Measurements from ENCODE around the gene ARL15. TPM values are rescaled to one million over a fixed set of nuclear protein-coding genes. Genes with fewer than 3 reads are reported as not detected.

The ARL15 gene
- total and polyA plus RNA-seq, 2 of the 8 experiments (the other 6 are each of a cell fraction or from before 2014, with no cell fraction given): 9.9 to 21.2 TPM

DNA sequence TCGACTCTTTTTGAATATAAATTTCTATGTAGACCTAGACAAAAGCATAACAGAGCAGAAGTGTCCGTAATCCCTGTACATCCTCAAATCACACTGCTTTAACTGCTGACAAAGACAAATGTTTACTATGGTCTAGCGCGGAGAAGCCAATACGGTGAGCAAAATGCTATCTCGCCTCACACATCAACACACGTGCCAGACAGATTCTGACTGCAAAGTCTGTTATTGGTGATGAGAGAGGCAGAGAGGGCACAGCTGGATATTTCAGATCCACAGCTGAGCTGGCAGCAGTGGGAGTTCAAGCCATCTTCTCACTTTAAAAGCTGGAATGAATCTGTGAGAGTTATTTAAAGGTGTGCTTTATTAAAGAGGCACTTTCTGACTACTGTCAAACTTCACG, 124.3 kb downstream of the ARL15 start (continued):
- TF ChIP-seq, protein P1, sequence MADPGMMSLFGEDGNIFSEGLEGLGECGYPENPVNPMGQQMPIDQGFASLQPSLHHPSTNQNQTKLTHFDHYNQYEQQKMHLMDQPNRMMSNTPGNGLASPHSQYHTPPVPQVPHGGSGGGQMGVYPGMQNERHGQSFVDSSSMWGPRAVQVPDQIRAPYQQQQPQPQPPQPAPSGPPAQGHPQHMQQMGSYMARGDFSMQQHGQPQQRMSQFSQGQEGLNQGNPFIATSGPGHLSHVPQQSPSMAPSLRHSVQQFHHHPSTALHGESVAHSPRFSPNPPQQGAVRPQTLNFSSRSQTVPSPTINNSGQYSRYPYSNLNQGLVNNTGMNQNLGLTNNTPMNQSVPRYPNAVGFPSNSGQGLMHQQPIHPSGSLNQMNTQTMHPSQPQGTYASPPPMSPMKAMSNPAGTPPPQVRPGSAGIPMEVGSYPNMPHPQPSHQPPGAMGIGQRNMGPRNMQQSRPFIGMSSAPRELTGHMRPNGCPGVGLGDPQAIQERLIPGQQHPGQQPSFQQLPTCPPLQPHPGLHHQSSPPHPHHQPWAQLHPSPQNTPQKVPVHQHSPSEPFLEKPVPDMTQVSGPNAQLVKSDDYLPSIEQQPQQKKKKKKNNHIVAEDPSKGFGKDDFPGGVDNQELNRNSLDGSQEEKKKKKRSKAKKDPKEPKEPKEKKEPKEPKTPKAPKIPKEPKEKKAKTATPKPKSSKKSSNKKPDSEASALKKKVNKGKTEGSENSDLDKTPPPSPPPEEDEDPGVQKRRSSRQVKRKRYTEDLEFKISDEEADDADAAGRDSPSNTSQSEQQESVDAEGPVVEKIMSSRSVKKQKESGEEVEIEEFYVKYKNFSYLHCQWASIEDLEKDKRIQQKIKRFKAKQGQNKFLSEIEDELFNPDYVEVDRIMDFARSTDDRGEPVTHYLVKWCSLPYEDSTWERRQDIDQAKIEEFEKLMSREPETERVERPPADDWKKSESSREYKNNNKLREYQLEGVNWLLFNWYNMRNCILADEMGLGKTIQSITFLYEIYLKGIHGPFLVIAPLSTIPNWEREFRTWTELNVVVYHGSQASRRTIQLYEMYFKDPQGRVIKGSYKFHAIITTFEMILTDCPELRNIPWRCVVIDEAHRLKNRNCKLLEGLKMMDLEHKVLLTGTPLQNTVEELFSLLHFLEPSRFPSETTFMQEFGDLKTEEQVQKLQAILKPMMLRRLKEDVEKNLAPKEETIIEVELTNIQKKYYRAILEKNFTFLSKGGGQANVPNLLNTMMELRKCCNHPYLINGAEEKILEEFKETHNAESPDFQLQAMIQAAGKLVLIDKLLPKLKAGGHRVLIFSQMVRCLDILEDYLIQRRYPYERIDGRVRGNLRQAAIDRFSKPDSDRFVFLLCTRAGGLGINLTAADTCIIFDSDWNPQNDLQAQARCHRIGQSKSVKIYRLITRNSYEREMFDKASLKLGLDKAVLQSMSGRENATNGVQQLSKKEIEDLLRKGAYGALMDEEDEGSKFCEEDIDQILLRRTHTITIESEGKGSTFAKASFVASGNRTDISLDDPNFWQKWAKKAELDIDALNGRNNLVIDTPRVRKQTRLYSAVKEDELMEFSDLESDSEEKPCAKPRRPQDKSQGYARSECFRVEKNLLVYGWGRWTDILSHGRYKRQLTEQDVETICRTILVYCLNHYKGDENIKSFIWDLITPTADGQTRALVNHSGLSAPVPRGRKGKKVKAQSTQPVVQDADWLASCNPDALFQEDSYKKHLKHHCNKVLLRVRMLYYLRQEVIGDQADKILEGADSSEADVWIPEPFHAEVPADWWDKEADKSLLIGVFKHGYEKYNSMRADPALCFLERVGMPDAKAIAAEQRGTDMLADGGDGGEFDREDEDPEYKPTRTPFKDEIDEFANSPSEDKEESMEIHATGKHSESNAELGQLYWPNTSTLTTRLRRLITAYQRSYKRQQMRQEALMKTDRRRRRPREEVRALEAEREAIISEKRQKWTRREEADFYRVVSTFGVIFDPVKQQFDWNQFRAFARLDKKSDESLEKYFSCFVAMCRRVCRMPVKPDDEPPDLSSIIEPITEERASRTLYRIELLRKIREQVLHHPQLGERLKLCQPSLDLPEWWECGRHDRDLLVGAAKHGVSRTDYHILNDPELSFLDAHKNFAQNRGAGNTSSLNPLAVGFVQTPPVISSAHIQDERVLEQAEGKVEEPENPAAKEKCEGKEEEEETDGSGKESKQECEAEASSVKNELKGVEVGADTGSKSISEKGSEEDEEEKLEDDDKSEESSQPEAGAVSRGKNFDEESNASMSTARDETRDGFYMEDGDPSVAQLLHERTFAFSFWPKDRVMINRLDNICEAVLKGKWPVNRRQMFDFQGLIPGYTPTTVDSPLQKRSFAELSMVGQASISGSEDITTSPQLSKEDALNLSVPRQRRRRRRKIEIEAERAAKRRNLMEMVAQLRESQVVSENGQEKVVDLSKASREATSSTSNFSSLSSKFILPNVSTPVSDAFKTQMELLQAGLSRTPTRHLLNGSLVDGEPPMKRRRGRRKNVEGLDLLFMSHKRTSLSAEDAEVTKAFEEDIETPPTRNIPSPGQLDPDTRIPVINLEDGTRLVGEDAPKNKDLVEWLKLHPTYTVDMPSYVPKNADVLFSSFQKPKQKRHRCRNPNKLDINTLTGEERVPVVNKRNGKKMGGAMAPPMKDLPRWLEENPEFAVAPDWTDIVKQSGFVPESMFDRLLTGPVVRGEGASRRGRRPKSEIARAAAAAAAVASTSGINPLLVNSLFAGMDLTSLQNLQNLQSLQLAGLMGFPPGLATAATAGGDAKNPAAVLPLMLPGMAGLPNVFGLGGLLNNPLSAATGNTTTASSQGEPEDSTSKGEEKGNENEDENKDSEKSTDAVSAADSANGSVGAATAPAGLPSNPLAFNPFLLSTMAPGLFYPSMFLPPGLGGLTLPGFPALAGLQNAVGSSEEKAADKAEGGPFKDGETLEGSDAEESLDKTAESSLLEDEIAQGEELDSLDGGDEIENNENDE (IDR thresholded peaks at IDR 0.05; ENCODE audit: insufficient replicate concordance, low read length): no peak
- TF ChIP-seq SAP30 (IDR thresholded peaks at IDR 0.05; ENCODE audit: insufficient read depth, insufficient replicate concordance, low read length) (no peak), TCF12 (IDR thresholded peaks at IDR 0.05; ENCODE audit: low read depth, low read length) (no peak), TEAD4 (IDR thresholded peaks at IDR 0.05; ENCODE audit: low read depth, low read length) (no peak), GABPA (IDR thresholded peaks at IDR 0.05; ENCODE audit: borderline replicate concordance, insufficient read depth, low read length) (no peak)

Measured in H1 (cell line).